Tibial artery (tissue), 4 donors: ENCODE results near the gene GRWD1.

Experiments used
- DNase-seq, 2 donors: peaks; one replicate each; pipeline ENCODE4 v3.0.0-alpha.2; 2019
- H3K27ac ChIP-seq, 2 donors: fragments of 200-600 bp; sonication (generic) in 1 of 2; 1 replicate in 1 of 2; 2 replicates in 1 of 2; pipeline ENCODE4 v1.5.1; 2018 to 2019; ENCODE audit warnings: mild to moderate bottlenecking in 1 of 2
- H3K27me3 ChIP-seq, 2 donors: fragments of 200-600 bp; sonication (generic) in 1 of 2; one replicate each; pipeline versions ENCODE4 v1.5.1 to v1.6.0; 2016 to 2019
- H3K36me3 ChIP-seq, 3 donors: fragments of 200-600 bp; sonication (generic) in 2 of 3; one replicate each; pipeline ENCODE4 v1.5.1; 2016 to 2019; ENCODE audit warnings: mild to moderate bottlenecking in 2 of 3
- H3K4me1 ChIP-seq, 4 donors: fragments of 200-600 bp; sonication (generic) in 2 of 4; 1 replicate in 3 of 4; 2 replicates in 1 of 4; pipeline ENCODE4 v1.5.1; 2016 to 2019
- H3K4me3 ChIP-seq, 2 donors: fragments of 200-600 bp; sonication (generic) in 1 of 2; 1 replicate in 1 of 2; 2 replicates in 1 of 2; pipeline ENCODE4 v1.5.1; 2018 to 2019; ENCODE audit warnings: mild to moderate bottlenecking in 2 of 2
- H3K9me3 ChIP-seq, 3 donors: fragments of 200-600 bp; sonication (generic) in 1 of 3; one replicate each; pipeline ENCODE4 v1.5.1; 2016 to 2019
- intact Hi-C: fragments of 100-400 bp; cut with DNase I; formaldehyde crosslinking; loops from one replicate; pipeline ENCODE4 v1.15.0; 2023; ENCODE audit warnings: low total_unique reads
- TF ChIP-seq, protein P1 (sequence below), 2 experiments: fragments of 200-600 bp in 1 of 2; fragments of 450-650 bp in 1 of 2; IDR thresholded peaks; one replicate each; pipeline ENCODE4 v1.5.1; 2017 to 2019; ENCODE audit warnings: antibody characterized with exemption in 2 of 2, mild to moderate bottlenecking in 1 of 2, moderate library complexity in 1 of 2

GRWD1 gene

DNA sequence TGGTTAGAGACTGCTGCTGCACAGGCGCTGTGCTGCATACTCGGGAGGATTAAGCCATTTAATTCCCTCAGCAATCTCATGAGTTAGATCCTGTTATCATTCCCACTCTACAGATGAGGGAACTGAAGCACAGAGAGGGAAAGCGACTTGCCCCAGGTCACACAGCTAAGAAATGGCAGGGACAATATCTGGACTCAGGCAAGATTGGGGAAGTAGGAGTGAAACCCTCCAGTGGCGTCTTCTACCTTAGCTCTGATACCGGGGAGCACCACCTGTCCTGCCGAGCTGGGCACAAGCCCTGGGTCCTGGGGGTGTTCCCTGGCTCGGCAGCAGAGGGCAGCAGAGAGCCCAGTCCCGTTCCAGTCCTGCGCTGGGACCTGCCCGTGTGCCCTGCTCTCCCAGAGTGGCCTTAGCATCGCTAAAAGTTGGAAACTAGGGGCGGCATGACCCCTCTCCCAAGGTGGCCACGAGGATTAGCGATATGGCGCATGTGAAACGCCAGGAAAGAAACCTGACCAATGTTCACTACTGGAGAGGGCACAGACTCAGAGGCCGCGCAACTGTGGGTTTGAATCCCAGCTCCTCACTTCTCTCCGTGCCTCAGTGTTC, 43.9 kb downstream of the GRWD1 start:
- TF ChIP-seq, protein P1, sequence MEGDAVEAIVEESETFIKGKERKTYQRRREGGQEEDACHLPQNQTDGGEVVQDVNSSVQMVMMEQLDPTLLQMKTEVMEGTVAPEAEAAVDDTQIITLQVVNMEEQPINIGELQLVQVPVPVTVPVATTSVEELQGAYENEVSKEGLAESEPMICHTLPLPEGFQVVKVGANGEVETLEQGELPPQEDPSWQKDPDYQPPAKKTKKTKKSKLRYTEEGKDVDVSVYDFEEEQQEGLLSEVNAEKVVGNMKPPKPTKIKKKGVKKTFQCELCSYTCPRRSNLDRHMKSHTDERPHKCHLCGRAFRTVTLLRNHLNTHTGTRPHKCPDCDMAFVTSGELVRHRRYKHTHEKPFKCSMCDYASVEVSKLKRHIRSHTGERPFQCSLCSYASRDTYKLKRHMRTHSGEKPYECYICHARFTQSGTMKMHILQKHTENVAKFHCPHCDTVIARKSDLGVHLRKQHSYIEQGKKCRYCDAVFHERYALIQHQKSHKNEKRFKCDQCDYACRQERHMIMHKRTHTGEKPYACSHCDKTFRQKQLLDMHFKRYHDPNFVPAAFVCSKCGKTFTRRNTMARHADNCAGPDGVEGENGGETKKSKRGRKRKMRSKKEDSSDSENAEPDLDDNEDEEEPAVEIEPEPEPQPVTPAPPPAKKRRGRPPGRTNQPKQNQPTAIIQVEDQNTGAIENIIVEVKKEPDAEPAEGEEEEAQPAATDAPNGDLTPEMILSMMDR (IDR thresholded peaks at IDR 0.05), result peak; percentile 84 to 95
- Histone ChIP-seq H3K4me3 (no peak overlapping the region), H3K27me3 (peaks cover 0 to 31% of the 10 kb centered on the region in 2 donors), H3K9me3 (no peaks in the 10 kb centered on the region), H3K4me1 (peaks cover 0 to 64% (median 27%) of the 10 kb centered on the region in 4 donors), H3K36me3 (no peaks in the 10 kb centered on the region), H3K27ac (no peak overlapping the region)
- intact Hi-C loops, result loop anchor here (5.0 kb wide), 1 partner anchor 93 kb away; no protein-coding TSS in a partner anchor
- DNase-seq, result peak in 1 of 2 donors; percentile 53

DNA sequence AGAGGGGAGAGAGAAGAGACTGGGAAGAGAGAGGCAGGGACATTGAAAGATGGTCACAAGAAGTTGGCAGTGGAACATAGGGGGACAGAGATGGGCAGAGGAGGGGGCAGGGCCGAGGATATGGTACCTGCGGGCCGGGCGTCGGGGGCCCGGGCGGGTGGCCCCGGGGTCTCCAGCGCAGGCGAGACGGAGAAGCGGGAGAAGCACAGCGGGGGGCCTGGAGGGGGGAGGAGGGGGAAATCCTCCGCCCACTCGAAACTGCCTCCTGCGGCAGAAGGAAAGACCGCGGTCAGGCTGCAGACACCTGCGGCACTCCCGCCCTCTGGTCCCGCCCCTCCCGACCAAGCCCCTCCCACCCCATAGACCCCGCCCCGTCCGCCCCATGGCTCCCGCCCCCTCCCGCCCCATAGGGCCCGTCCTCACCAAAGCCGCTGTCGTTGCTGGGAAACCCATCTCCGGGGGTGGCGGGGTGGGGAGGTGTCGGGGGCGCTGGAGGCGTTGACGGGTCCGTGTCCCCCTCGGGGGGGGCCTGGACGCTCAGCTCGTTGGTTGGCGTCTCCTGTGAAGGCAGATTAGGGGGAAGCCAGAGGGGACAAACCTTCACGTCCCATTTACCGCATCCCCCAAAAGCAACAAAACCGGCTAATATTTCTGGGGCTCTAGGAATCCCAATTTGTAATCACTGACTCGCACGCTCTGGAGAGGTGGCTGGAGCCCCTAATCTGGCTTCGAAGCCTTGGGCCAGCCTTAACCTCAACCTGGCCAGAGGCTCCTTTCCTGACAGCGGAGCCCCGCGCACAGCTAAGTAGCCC, 45.4 kb downstream of the GRWD1 start:
- Histone ChIP-seq H3K27me3 (peaks cover 0 to 28% of the 10 kb centered on the region in 2 donors), H3K36me3 (no peaks in the 10 kb centered on the region), H3K4me3 (no peak overlapping the region), H3K9me3 (no peaks in the 10 kb centered on the region), H3K27ac (no peak overlapping the region), H3K4me1 (peaks cover 0 to 64% (median 27%) of the 10 kb centered on the region in 4 donors)
- no peak for DNase-seq
- intact Hi-C loops, result loop anchor here (5.0 kb wide), 1 partner anchor 91 kb away; no protein-coding TSS in a partner anchor
- TF ChIP-seq, protein P1 (IDR thresholded peaks at IDR 0.05), result no peak

DNA sequence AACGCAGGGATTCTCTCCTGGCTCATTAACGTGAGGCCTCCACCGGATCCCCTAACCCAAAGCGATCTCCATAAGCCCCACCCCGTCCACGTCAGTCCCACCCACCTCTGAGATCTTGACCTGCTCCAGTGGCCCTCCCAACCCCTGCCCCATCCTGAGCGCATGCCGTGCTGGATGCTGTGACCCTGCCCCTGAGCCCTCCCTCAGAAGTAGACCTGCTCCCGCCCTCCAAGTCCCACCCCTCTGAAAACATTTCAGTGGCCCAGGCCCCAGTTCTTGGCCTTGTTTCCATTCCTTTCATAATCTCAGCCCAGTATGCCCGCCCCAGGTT, 46.0 kb downstream of the GRWD1 start:
- Histone ChIP-seq H3K36me3 (no peaks in the 10 kb centered on the region), H3K9me3 (no peaks in the 10 kb centered on the region), H3K4me3 (no peak overlapping the region), H3K27me3 (peaks cover 0 to 29% of the 10 kb centered on the region in 2 donors), H3K4me1 (peaks cover 0 to 64% (median 27%) of the 10 kb centered on the region in 4 donors), H3K27ac (no peak overlapping the region)
- DNase-seq, result no peak
- intact Hi-C loops, result loop anchor here (5.0 kb wide), 1 partner anchor 91 kb away; no protein-coding TSS in a partner anchor
- TF ChIP-seq, protein P1 (IDR thresholded peaks at IDR 0.05), result no peak

DNA sequence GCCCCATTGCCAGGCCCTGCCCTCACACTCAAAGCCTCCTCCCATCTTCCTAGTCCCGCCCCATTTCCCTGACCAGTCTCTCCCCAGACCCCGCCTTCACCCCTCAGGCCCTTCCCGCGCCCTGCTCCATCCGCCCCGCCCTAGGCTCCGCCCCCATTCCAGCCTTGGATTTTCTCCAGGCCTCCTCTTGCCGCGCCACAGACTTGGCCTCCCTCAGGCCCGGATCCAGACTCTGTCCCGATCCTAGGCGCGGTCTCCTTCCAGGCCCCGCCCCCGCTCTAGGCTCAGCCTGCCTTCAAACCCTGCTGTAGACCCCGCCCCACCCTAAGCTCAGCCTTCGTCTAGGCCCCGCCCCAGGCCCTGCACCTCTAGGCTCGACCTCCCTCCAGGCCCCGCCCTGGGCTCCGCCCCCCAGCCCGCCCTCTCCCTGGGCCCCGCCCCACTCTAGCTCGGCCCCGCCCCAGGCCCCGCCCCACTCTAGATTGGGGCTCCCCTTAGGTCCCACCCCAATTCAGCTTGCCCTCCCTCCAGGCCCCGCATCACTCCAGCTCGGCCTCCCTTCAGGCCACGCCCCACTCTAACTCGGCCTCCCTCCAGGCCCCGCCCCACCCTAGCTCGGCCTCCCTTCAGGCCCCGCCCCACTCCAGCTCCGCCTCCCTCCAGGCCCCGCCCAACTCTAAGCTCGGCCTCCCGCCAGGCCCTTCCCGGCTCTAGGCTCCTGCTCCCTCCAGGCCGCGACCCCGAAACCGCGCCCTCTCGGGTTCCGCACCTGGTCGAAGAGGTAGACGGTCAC, 47.3 kb downstream of the GRWD1 start:
- intact Hi-C loops, result loop anchor here (5.0 kb wide), 1 partner anchor 89 kb away; no protein-coding TSS in a partner anchor
- TF ChIP-seq, protein P1 (IDR thresholded peaks at IDR 0.05), result no peak
- H3K9me3 ChIP-seq, result no peaks in the 10 kb centered on the region
- peak; percentile 96 to 97 for DNase-seq
- peak overlapping the region; percentile 46 to 56 for H3K4me3 ChIP-seq
- H3K36me3 ChIP-seq, result no peaks in the 10 kb centered on the region
- peaks cover 0 to 55% (median 25%) of the 10 kb centered on the region in 4 donors for H3K4me1 ChIP-seq
- peaks cover 0 to 43% of the 10 kb centered on the region in 2 donors for H3K27me3 ChIP-seq
- H3K27ac ChIP-seq, result peak overlapping the region; percentile 25 to 56

DNA sequence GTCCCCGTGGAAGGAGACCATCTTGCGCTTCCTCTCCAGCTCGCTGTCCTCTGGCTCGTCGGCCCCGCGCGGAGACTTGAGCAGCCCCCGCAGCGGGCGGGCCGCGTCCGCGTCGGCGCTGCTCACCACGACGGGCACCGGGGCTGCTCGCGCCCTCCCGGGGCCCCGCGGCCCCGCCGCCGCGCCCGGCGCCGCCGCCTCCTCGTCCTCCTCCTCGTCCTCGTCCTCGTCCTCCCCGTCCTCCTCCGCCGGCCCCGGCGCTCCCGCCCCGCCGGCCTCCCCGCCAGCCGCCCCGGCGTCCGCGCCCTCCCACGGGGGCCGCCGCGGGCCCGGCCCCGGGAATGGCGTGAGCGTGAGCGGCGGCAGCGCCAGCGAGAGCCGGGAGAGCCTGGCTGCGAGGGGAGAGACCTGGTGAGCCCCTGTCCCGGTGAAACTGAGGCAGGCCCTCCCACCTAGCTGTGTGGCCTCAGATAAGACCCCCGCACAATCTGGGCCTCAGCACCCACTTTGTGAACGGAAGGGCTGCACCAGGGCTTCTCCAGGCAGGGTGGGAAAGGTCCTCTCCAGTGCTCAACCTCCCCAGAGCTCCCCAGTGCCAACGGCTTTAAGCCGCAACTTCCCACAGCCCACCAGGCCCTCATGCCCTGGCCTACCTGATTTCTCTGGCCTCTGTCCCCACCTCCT, 48.1 kb downstream of the GRWD1 start:
- TF ChIP-seq, protein P1 (IDR thresholded peaks at IDR 0.05), result no peak
- Histone ChIP-seq H3K4me3 (peak overlapping the region; percentile 46 to 56), H3K36me3 (no peaks in the 10 kb centered on the region), H3K4me1 (peaks cover 0 to 56% (median 25%) of the 10 kb centered on the region in 4 donors), H3K9me3 (no peaks in the 10 kb centered on the region), H3K27me3 (peaks cover 0 to 50% of the 10 kb centered on the region in 2 donors), H3K27ac (peak overlapping the region; percentile 25 to 56)
- DNase-seq, result no peak
- intact Hi-C loops, result loop anchor here (5.0 kb wide), 1 partner anchor 88 kb away; no protein-coding TSS in a partner anchor
